Mesenteric fat pad (tissue), 1 donor: ENCODE results near the gene TRIML1. TPM values are rescaled to one million over a fixed set of nuclear protein-coding genes. Genes with fewer than 3 reads are reported as not detected.

Source experiments
- total RNA-seq: library from RNA; stranded (reverse); fragmentation: NEBNext Ultra II Directional; extraction: Animal tissue kit (Norgen Biotek cat#: 25700); gene quantifications from one replicate; pipeline ENCODE4 v1.2.1, GENCODE V29; 2021
- donor health status: DM: yes; HTN: yes; CAD: no.

Gene TRIML1
- total RNA-seq, 1 donor from 2014 or later = not detected

Other genes starting within 250 kb of the TRIML1 start
- not detected for gene ZFP42, start 143.7 kb upstream of the TRIML1 start, total RNA-seq
- not detected for gene TRIML2, start 29.8 kb upstream of the TRIML1 start, total RNA-seq